Measurements from ENCODE around the gene CDH22.
A peak's percentile ranks its signal among the peaks of the same experiment; 100 is the strongest.

The CDH22 gene

DNA sequence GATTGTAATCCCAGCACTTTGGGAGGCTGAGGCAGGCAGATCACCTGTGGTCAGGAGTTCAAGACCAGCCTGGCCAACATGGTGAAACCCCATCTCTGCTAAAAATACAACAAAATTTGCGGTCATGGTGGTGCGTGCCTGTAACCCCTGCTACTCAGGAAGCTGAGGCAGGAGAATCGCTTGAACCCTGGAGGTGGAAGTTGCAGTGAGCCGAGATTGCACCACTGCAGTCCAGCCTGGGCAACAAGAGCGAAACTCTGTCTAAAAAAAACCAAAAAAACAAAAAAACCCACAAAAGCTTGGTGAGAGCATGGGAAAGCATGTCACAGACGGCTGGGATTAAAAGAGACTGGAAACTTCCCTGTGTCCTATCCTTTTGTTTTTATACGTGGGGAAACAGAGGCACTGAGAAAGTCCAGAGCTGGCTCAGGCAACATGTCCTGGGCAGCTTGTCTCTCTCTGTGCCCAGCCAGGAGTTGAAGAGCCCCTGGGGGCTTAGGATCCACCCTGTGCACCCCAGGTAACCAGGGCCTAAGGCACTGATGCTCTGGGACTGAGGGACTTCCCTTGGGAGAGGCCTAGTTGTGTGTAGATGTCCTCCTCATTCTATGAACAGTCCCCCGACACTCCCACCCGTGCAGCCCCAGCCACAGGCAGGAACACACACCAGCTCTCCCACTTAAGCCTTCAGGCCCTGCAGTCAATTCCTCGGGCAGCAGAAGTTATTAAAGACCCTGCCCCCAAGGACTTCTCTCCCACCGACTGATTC lies 174.2 kb downstream of the CDH22 start:
- DNase-seq, result no peak

DNA sequence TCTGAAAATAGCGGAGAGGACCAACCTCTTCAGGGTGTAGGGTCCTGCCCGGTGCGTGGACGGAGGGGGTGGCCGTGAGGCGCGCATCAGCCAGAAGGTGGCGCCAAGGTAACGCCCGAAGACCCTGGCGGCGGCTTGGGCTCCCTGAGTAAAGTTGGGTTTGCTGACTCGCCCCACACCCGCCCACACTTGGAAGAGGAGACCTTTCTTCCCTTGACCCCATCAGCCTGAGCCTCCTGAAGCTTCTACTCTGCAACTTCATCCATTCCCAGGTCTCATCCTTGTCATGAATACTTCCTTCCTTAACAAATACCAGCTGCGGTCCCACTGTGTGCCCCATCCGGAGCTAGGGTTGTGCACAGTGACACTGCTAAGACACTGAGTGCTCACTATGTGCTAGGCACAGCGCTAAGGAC lies 175.6 kb downstream of the CDH22 start:
- peak; percentile 57 to 76 for DNase-seq

DNA sequence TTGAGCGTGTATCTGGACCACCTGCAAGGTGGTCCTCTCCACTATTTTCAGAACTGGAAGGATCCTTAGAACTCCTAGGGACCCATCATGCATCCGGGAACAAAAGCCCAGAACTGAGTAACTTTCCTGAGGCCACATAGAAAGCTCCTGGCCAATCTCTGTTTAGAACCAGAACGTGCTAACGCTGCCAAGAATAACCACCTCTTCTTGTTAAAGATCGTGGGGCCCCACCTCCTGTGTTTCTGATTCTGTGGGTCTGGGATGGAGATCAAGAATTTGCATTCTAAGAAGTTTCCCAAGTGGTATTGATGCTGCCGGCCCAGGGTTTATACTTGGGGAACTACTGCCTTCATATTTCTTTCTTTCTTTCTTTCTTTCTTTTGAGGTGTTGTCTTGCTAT lies 176.9 kb downstream of the CDH22 start:
- DNase-seq, result no peak

DNA sequence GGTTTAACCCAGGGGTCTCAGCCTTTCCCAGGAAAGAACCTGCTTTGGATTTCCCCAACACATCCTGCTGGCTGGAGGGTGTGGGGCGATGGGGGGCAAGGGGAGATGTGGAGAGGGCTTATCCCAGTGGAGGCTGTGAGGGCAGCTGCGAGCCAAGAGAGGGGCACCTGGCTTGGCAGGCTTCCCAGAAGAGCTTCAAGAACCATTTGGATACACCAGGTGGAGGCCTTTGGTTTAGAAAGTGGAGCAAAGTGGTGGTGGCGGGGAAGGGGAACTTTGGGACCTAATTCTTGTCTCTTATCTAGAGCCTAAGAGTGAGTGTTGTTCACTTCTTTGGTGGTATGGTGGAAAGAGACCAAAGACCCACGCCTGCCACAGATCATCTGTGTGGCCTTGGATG lies 177.8 kb downstream of the CDH22 start:
- DNase-seq, result no peak

DNA sequence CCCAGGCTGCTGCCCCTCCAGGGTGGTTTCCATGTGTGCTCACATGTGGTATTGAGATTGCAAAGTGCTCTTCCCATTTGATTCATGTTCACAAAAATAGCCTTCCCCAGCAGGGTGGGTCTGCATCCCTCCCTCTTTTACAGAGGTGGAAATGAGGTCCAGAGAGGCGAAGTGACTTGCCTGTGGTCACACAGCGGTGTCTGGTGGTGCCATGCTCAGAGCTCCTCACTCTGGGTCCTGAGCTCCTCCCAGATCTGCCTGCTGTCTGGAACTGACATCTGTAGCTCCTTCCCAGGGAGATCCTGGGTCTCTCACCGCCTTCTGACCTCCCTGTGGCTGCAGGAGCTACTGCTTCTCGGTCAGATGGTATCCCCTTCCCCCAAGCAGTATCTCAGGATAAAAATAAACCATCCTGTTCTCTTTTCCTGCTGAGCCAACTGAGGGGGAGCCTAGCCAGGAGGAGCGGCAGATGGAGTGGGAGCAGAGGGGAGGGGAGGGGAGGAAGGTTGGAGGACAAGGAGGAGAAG lies 178.3 kb downstream of the CDH22 start:
- DNase-seq, result no peak

DNA sequence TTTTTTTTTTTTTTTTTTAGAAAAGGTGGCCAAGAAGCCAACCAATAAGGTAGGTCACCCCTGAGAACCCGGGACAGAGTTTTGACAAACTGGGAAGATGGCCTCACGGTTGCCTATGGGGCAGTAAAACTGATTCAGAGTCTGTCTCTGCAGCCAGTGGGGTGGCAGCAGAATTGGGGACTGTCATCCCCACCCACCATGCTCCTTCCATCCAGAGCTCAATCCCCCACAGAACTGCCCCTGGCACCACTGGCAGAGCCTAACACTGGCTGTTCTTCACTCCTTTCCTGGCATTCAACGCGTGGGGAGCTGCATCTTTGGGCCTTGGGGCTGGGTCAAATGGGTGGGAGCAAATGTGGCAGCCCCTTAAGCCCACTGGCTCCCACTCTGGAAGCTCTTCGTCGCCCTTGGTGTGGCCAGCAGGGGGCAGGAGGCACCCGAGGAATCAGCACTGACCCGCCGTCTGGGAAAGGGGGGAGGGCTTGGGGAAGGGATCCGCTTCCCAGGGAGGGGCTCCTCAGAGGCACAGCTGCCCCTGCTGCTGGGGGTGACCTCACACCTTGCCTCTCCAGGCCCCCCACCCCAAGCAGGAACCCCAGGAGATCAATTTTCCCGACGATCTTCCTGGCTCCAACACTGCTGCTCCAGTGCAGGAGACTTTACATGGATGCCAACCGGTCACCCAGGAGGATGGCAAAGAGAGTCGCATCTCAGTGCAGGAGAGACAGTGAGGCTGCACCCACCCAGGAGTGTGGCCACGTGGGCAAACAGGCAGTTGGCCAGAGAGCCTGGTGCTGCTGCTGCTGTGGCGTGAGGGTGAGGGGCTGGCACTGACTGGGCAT lies 179.8 kb downstream of the CDH22 start:
- DNase-seq, result peak; percentile 18 to 53

DNA sequence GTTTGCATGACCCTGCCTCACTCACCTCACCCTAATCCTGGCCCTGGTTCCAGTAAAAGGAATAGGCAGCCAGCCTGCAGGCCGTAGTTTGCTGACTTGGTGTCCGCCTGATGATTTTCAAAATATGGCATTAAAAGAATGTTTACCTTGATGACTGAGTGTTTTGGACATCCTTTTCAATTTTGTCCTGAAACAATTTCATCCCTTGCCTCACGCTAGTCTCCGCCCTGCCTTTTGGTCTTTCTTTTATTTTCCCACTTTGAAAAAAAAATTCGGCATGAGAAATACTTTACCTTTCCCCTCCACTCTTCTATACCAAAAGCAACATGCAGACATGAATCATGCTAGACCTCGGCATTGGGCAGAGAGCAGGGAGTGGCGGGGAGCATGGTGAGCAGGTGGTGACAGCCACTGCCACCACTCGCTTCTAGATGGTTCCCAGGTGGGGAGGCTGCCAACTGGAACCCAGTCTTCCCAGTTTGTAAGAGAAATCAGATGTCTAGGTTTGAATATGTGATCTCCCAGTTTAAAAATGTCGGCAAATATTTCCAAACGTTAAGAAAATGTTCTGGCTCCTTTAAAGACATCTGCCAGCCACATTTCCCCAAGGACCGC lies 180.8 kb downstream of the CDH22 start:
- DNase-seq, result no peak

DNA sequence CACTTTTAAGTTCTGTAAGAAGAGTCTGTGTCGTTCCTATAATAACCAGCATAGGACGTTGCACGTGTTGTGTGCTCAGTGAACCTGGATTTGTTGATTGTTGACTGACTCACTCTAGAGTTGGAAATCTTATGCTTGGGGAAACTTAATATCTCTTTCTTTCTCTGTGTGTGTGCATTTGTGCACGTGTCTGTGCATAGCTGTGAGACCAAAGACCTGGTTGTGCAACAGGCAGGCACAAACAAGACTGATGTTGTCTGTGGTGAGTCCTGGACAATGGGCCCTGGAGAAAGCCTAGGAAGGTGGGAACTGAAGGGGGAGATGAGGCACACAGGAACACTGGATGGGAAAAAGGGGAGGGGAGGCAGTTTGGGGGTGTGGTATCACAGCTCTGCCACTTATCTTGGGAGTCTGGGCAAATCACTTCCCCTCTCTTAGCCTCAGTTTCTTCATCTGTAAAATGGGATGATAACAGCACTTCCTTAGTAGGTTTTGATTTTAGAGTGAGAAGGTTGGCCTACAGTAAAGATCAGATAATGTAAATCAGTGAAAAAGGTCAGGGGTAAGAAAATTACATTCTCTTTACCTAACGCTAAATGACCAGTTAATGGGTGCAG lies 181.8 kb downstream of the CDH22 start:
- no peak for DNase-seq
